MM.1S (cell line): ENCODE data around the gene KCNJ15.

Experiments used
- DNase-seq: peaks from one replicate; pipeline ENCODE4 v3.0.0-alpha.2; 2015
- H2AFZ ChIP-seq: fragments of 300-600 bp; sonication (generic); 2 replicates; pipeline ENCODE4 v1.6.0; 2016; ENCODE audit warnings: antibody characterized with exemption, low read length
- H3F3A ChIP-seq: fragments of 300-600 bp; sonication (generic); 2 replicates; pipeline ENCODE4 v1.6.1; 2016; ENCODE audit warnings: mild to moderate bottlenecking, antibody characterized with exemption, low read length, moderate library complexity, mixed read lengths; ENCODE audit not compliant: insufficient read depth
- H3K27ac ChIP-seq: fragments of 300-600 bp; sonication (generic); 2 replicates; pipeline ENCODE4 v1.5.1; 2016; ENCODE audit warnings: mild to moderate bottlenecking, low read length
- H3K27me3 ChIP-seq: fragments of 300-600 bp; sonication (generic); replicated peaks from 2 replicates; pipeline ENCODE4 v1.6.0; 2016; ENCODE audit warnings: low read length; ENCODE audit not compliant: insufficient read depth
- H3K36me3 ChIP-seq: fragments of 300-600 bp; sonication (generic); replicated peaks from 2 replicates; pipeline ENCODE4 v1.6.1; 2016; ENCODE audit warnings: mild to moderate bottlenecking, low read length, mixed read lengths; ENCODE audit not compliant: insufficient read depth
- H3K4me1 ChIP-seq: fragments of 300-600 bp; sonication (generic); 2 replicates; pipeline ENCODE4 v1.6.1; 2016; ENCODE audit warnings: low read length, mixed read lengths
- H3K4me2 ChIP-seq: fragments of 300-600 bp; sonication (generic); 2 replicates; pipeline ENCODE4 v1.6.0; 2016; ENCODE audit warnings: low read depth, low read length
- H3K4me3 ChIP-seq: fragments of 300-600 bp; sonication (generic); 2 replicates; pipeline ENCODE4 v1.5.1; 2016; ENCODE audit warnings: low read length, mixed read lengths
- H3K79me2 ChIP-seq: fragments of 300-600 bp; sonication (generic); 2 replicates; pipeline ENCODE4 v1.6.1; 2016; ENCODE audit warnings: mixed run types, low read length, mixed read lengths
- H3K9ac ChIP-seq: fragments of 300-600 bp; sonication (generic); 2 replicates; pipeline ENCODE4 v1.6.1; 2016; ENCODE audit warnings: low read length, mixed read lengths
- H3K9me2 ChIP-seq: fragments of 300-600 bp; sonication (generic); replicated peaks from 2 replicates; pipeline ENCODE4 v1.6.1; 2016; ENCODE audit warnings: mild to moderate bottlenecking, low read length, mixed read lengths; ENCODE audit not compliant: insufficient read depth
- H3K9me3 ChIP-seq: fragments of 300-600 bp; sonication (generic); replicated peaks from 2 replicates; pipeline ENCODE4 v1.6.1; 2016; ENCODE audit warnings: mild to moderate bottlenecking, low read length, mixed read lengths; ENCODE audit not compliant: insufficient read depth
- H4K20me1 ChIP-seq: fragments of 300-600 bp; sonication (generic); 2 replicates; pipeline ENCODE4 v1.6.1; 2016; ENCODE audit warnings: mild to moderate bottlenecking, low read length, moderate library complexity, mixed read lengths; ENCODE audit not compliant: insufficient read depth
- EZH2 ChIP-seq: fragments of 300-600 bp; sonication (generic); optimal IDR thresholded peaks from 2 replicates; pipeline ENCODE3; 2017; ENCODE audit warnings: low read depth, mild to moderate bottlenecking, antibody characterized with exemption, low read length, mixed read lengths
- EZH2phosphoT487 ChIP-seq: fragments of 300-600 bp; sonication (generic); IDR thresholded peaks from 2 replicates; pipeline ENCODE4 v1.6.1; 2018; ENCODE audit warnings: antibody characterized with exemption, low read length
- TF ChIP-seq, protein P1 (sequence below): fragments of 300-600 bp; sonication (generic); IDR thresholded peaks from 2 replicates; pipeline ENCODE4 v1.5.1; 2016; ENCODE audit warnings: antibody characterized with exemption, low read length, mixed read lengths

Gene KCNJ15

GRCh38 chr21:38277501-38278131 is 20.8 kb downstream of the KCNJ15 start:
- no peak overlapping the region for H2AFZ ChIP-seq
- H3K4me1 ChIP-seq = peaks cover 10% of the 10 kb centered on the region
- H3K9me2 ChIP-seq = no peaks in the 10 kb centered on the region
- no peak overlapping the region for H3K9ac ChIP-seq
- 0 out of 2 replicates have a peak, but pooled peaks cover 3% of the 10 kb centered on the region for H3F3A ChIP-seq
- no peaks in the 10 kb centered on the region for H3K9me3 ChIP-seq
- H4K20me1 ChIP-seq = no peaks in the 10 kb centered on the region
- H3K27me3 ChIP-seq = no peaks in the 10 kb centered on the region
- H3K27ac ChIP-seq = no peak overlapping the region
- H3K4me3 ChIP-seq = no peak overlapping the region
- no peak overlapping the region for H3K4me2 ChIP-seq
- no peaks in the 10 kb centered on the region for H3K36me3 ChIP-seq
- no peaks in the 10 kb centered on the region for H3K79me2 ChIP-seq
- TF ChIP-seq, protein P1, sequence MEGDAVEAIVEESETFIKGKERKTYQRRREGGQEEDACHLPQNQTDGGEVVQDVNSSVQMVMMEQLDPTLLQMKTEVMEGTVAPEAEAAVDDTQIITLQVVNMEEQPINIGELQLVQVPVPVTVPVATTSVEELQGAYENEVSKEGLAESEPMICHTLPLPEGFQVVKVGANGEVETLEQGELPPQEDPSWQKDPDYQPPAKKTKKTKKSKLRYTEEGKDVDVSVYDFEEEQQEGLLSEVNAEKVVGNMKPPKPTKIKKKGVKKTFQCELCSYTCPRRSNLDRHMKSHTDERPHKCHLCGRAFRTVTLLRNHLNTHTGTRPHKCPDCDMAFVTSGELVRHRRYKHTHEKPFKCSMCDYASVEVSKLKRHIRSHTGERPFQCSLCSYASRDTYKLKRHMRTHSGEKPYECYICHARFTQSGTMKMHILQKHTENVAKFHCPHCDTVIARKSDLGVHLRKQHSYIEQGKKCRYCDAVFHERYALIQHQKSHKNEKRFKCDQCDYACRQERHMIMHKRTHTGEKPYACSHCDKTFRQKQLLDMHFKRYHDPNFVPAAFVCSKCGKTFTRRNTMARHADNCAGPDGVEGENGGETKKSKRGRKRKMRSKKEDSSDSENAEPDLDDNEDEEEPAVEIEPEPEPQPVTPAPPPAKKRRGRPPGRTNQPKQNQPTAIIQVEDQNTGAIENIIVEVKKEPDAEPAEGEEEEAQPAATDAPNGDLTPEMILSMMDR = no peak
- DNase-seq = no peak

DNA sequence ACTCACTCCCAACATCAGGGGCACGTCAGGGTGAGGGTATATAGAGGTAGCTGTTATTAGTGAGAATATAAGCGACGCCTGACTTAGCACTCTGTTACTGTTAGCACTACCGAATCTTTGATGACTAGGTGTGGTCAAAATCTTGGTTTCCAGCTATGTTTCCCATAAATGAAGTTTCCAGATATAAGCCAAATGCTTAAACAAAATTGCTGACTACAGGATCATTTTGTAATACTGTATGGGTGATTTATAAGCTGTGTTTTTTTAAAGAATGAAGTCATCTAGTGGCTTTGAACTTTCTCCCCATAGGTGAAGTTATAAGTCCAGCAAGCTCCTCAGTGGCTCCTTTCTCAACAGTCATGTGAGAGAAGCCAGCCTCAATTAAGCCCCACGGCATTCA is 23.7 kb downstream of the KCNJ15 start:
- Histone ChIP-seq H3K79me2 (no peaks in the 10 kb centered on the region), H3F3A (no peaks in the 10 kb centered on the region), H3K27me3 (no peaks in the 10 kb centered on the region), H3K4me3 (no peak overlapping the region), H3K9me2 (no peaks in the 10 kb centered on the region), H4K20me1 (no peaks in the 10 kb centered on the region), H3K36me3 (no peaks in the 10 kb centered on the region), H2AFZ (no peak overlapping the region), H3K4me1 (no peaks in the 10 kb centered on the region), H3K27ac (no peak overlapping the region), H3K9me3 (no peaks in the 10 kb centered on the region), H3K9ac (no peak overlapping the region), H3K4me2 (no peak overlapping the region)
- DNase-seq = no peak
- TF ChIP-seq EZH2phosphoT487 (no peak), EZH2 (no peak)
- TF ChIP-seq, protein P1 = no peak

GRCh38 chr21:38280867-38281266 is 24.1 kb downstream of the KCNJ15 start:
- TF ChIP-seq, protein P1 = no peak
- TF ChIP-seq EZH2phosphoT487 = no peak
- no peak for TF ChIP-seq EZH2
- no peak overlapping the region for H3K4me3 ChIP-seq

More at GRCh38 chr21:38280867-38281266, 24.1 kb downstream of the KCNJ15 start:
- DNase-seq = no peak
- Histone ChIP-seq H3K9me3 (no peaks in the 10 kb centered on the region), H3K9me2 (no peaks in the 10 kb centered on the region), H2AFZ (no peak overlapping the region), H3K4me1 (no peaks in the 10 kb centered on the region), H3K27ac (no peak overlapping the region), H3F3A (no peaks in the 10 kb centered on the region), H4K20me1 (no peaks in the 10 kb centered on the region), H3K36me3 (no peaks in the 10 kb centered on the region), H3K9ac (no peak overlapping the region), H3K27me3 (no peaks in the 10 kb centered on the region), H3K4me2 (no peak overlapping the region), H3K79me2 (no peaks in the 10 kb centered on the region)
